DOHH2 (cell line): ENCODE measurements around the gene PLEKHS1.
"Not testable (repeated sequence)": the region's sequence is repeated elsewhere in the genome, so short reads cannot be mapped to it uniquely, and the experiment has no call there.

Experiments used
- H3F3A ChIP-seq: fragments of 200-600 bp; sonication (generic), shearing (Covaris generic); 2 replicates; pipeline ENCODE4 v1.6.0; 2016; ENCODE audit warnings: antibody characterized with exemption, mild to moderate bottlenecking; ENCODE audit not compliant: control insufficient read depth, insufficient read depth
- H3K27ac ChIP-seq: fragments of 200-600 bp; sonication (generic); 2 replicates; pipeline ENCODE4 v1.5.1; 2014; ENCODE audit warnings: low read depth, mild to moderate bottlenecking, low read length, moderate library complexity
- H3K27me3 ChIP-seq: fragments of 200-600 bp; sonication (generic); 2 replicates; pipeline ENCODE4 v1.6.1; 2014; ENCODE audit warnings: mild to moderate bottlenecking, low read length, mixed read lengths; ENCODE audit not compliant: control insufficient read depth
- H3K36me3 ChIP-seq: fragments of 200-600 bp; sonication (generic); 2 replicates; pipeline ENCODE4 v1.6.1; 2014; ENCODE audit warnings: mild to moderate bottlenecking, low read length, moderate library complexity, mixed read lengths; ENCODE audit not compliant: control insufficient read depth
- H3K4me1 ChIP-seq: fragments of 200-600 bp; sonication (generic); 2 replicates; pipeline ENCODE4 v1.6.1; 2014; ENCODE audit warnings: mild to moderate bottlenecking, low read length, mixed read lengths; ENCODE audit not compliant: control insufficient read depth
- H3K4me2 ChIP-seq: fragments of 200-600 bp; sonication (generic); 2 replicates; pipeline ENCODE4 v1.6.0; 2014; ENCODE audit warnings: mild to moderate bottlenecking, low read length, moderate library complexity
- H3K4me3 ChIP-seq: fragments of 200-600 bp; sonication (generic); 2 replicates; pipeline ENCODE4 v1.5.1; 2014; ENCODE audit warnings: mild to moderate bottlenecking, low read length, mixed read lengths
- H3K79me2 ChIP-seq: fragments of 200-600 bp; sonication (generic); 2 replicates; pipeline ENCODE4 v1.6.1; 2014; ENCODE audit warnings: mild to moderate bottlenecking, low read length, mixed read lengths; ENCODE audit not compliant: control insufficient read depth
- H3K9me2 ChIP-seq: fragments of 200-600 bp; sonication (generic); replicated peaks from 2 replicates; pipeline ENCODE4 v1.6.1; 2014; ENCODE audit warnings: mild to moderate bottlenecking, low read length, mixed read lengths; ENCODE audit not compliant: control insufficient read depth
- H3K9me3 ChIP-seq: fragments of 200-600 bp; sonication (generic); 2 replicates; pipeline ENCODE4 v1.6.1; 2014; ENCODE audit warnings: antibody characterized with exemption, low read length, mixed read lengths; ENCODE audit not compliant: control insufficient read depth, insufficient read depth
- H4K20me1 ChIP-seq: fragments of 200-600 bp; sonication (generic); 2 replicates; pipeline ENCODE4 v1.6.0; 2014; ENCODE audit warnings: low read depth, mild to moderate bottlenecking, antibody characterized with exemption, low read length, moderate library complexity; ENCODE audit not compliant: control insufficient read depth, insufficient read depth
- EZH2phosphoT487 ChIP-seq: fragments of 200-600 bp; sonication (generic); IDR thresholded peaks from 2 replicates; pipeline ENCODE4 v1.6.1; 2017; ENCODE audit warnings: borderline replicate concordance, mild to moderate bottlenecking, antibody characterized with exemption, low read length, moderate library complexity, mixed read lengths
- TF ChIP-seq, protein P1 (sequence below): fragments of 200-600 bp; sonication (generic); IDR thresholded peaks from one replicate; pipeline ENCODE4 v1.5.1; 2014; ENCODE audit warnings: antibody characterized with exemption, mild to moderate bottlenecking, low read depth, low read length; ENCODE audit not compliant: poor library complexity, severe bottlenecking

The PLEKHS1 gene

DNA sequence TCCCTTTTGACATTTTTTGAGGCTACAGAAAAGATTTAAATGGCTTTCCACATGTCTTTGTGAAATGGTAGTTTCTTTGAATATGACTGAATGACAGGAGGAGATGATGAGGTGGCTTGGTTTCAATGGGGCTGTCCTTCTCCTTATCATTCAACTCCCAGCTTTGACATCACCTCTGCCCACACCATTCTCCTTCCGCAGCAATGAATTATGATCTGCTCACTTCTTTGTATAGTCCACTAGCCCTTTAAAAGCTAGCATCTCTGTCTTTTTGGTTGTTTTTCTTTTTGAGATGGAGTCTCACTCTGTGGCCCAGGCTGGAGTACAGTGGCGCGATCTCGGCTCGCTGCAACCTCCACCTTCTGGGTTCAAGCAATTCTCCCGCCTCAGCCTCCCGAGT, 70.7 kb downstream of the PLEKHS1 start:
- Histone ChIP-seq H3K27ac (no peak overlapping the region), H3K79me2 (no peaks in the 10 kb centered on the region), H3K9me3 (no peaks in the 10 kb centered on the region), H3K4me2 (no peak overlapping the region), H3K9me2 (no peaks in the 10 kb centered on the region), H3K4me1 (no peaks in the 10 kb centered on the region), H3F3A (no peaks in the 10 kb centered on the region), H3K4me3 (no peak overlapping the region), H3K36me3 (no peaks in the 10 kb centered on the region), H4K20me1 (no peaks in the 10 kb centered on the region), H3K27me3 (no peaks in the 10 kb centered on the region)
- TF ChIP-seq, protein P1, sequence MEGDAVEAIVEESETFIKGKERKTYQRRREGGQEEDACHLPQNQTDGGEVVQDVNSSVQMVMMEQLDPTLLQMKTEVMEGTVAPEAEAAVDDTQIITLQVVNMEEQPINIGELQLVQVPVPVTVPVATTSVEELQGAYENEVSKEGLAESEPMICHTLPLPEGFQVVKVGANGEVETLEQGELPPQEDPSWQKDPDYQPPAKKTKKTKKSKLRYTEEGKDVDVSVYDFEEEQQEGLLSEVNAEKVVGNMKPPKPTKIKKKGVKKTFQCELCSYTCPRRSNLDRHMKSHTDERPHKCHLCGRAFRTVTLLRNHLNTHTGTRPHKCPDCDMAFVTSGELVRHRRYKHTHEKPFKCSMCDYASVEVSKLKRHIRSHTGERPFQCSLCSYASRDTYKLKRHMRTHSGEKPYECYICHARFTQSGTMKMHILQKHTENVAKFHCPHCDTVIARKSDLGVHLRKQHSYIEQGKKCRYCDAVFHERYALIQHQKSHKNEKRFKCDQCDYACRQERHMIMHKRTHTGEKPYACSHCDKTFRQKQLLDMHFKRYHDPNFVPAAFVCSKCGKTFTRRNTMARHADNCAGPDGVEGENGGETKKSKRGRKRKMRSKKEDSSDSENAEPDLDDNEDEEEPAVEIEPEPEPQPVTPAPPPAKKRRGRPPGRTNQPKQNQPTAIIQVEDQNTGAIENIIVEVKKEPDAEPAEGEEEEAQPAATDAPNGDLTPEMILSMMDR: no peak

DNA sequence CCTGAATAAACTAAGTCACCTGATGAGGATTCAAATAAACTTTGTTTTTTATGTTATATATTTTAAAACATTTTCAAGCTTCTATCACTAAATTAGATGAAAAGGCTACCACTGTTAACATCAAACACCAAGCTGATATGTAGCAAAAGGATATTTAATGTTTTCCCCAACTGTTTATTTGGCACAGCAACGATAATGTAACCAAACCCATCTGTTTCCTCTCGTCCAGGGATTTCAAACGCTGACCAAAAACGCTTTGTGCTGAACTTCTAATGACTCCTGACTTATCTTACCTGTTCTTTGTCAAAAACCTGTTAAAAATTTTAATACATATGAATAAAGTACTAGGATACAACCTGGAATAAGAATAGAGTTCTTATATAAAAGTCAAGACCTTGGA, 71.9 kb downstream of the PLEKHS1 start:
- Histone ChIP-seq H3K4me3 (no peak overlapping the region), H3K27ac (no peak overlapping the region), H4K20me1 (no peaks in the 10 kb centered on the region), H3K9me2 (no peaks in the 10 kb centered on the region), H3K4me1 (peaks cover under 1% of the 10 kb centered on the region), H3K9me3 (peaks cover under 1% of the 10 kb centered on the region; the same call in 1 of the 2 replicates), H3F3A (no peaks in the 10 kb centered on the region), H3K27me3 (no peaks in the 10 kb centered on the region), H3K36me3 (no peaks in the 10 kb centered on the region), H3K79me2 (no peaks in the 10 kb centered on the region), H3K4me2 (no peak overlapping the region)
- TF ChIP-seq, protein P1: no peak
- no peak for TF ChIP-seq EZH2phosphoT487

DNA sequence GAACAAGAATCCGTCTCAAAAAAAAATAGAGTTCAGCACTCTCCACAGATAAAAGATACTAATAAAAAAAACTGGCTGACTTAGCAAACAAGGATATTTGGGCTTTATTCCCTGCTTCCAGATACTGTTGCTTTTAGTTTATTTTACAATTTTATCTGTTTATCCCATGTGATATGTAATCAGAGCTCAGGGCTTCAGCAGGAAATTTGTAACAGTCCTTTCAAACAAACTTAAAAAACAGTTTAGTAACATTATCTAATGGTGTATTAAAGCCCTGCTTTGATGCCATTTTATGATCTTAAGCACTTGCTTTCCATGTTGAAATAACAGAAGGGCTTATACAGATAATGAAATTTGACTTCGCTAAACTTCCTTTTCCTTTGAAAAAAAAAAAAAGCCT, 74.3 kb downstream of the PLEKHS1 start:
- no peaks in the 10 kb centered on the region for H3K9me2 ChIP-seq
- H3F3A ChIP-seq: no peaks in the 10 kb centered on the region
- peaks cover 5% of the 10 kb centered on the region for H3K4me1 ChIP-seq

DNA sequence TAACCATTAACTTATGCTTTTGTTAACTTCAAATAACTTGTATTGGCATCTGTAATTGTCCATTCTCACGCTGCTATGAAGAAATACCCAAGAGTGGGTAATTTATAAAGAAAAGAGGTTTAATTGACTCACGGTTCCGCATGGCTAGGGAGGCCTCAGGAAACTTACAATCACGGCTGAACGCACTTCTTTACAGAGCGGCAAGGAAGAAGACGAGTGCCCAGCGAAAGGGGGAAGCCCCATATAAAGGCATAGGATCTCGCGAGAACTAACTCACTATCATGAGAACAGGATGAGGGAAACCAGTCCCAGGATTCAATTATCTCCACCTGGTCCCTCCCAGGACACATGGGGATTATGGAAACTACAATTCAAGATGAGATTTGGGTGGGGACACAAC, 77.1 kb downstream of the PLEKHS1 start:
- H3K4me2 ChIP-seq, H3K27me3 ChIP-seq, H3K79me2 ChIP-seq, H3K4me1 ChIP-seq, H3K9me3 ChIP-seq, H3F3A ChIP-seq, H3K36me3 ChIP-seq, H3K27ac ChIP-seq, H4K20me1 ChIP-seq, H3K4me3 ChIP-seq, H3K9me2 ChIP-seq: not testable (repeated sequence)

More for the DNA sequence above, 74.3 kb downstream of the PLEKHS1 start:
- TF ChIP-seq EZH2phosphoT487: no peak
- TF ChIP-seq, protein P1: no peak
- Histone ChIP-seq H3K4me2 (no peak overlapping the region), H3K79me2 (no peaks in the 10 kb centered on the region), H3K9me3 (peaks cover 5% of the 10 kb centered on the region; the same call in 1 of the 2 replicates), H3K27me3 (no peaks in the 10 kb centered on the region), H3K36me3 (no peaks in the 10 kb centered on the region), H4K20me1 (no peaks in the 10 kb centered on the region), H3K4me3 (no peak overlapping the region), H3K27ac (no peak overlapping the region)
